SU-DHL-6 (cell line): ENCODE results near the gene LHX4.

Experiments
- H2AFZ ChIP-seq: fragments of 200-600 bp; sonication (generic); 2 replicates; pipeline ENCODE4 v1.6.1; 2014; ENCODE audit warnings: low read depth, mild to moderate bottlenecking, moderate library complexity, mixed read lengths, antibody characterized with exemption, low read length; ENCODE audit not compliant: severe bottlenecking
- H3F3A ChIP-seq: fragments of 200-600 bp; shearing (Covaris generic); 2 replicates; pipeline ENCODE4 v1.6.0; 2016; ENCODE audit warnings: antibody characterized with exemption, mild to moderate bottlenecking; ENCODE audit not compliant: insufficient read depth
- H3K27ac ChIP-seq: fragments of 200-600 bp; sonication (generic); 2 replicates; pipeline ENCODE4 v1.5.1; 2016; ENCODE audit warnings: low read depth, mild to moderate bottlenecking, low read length, moderate library complexity, mixed read lengths
- H3K27me3 ChIP-seq: fragments of 200-600 bp; sonication (generic), shearing (Covaris generic); 2 replicates; pipeline ENCODE4 v1.6.0; 2014; ENCODE audit warnings: mild to moderate bottlenecking, low read length
- H3K36me3 ChIP-seq: fragments of 200-600 bp; sonication (generic); 2 replicates; pipeline ENCODE4 v1.6.1; 2014; ENCODE audit warnings: mild to moderate bottlenecking, low read length, mixed read lengths
- H3K4me2 ChIP-seq: fragments of 300-600, 200-600 bp; shearing (Covaris generic), sonication (generic); 2 replicates; pipeline ENCODE4 v1.6.0; 2014; ENCODE audit warnings: low read length, low read depth, mild to moderate bottlenecking; ENCODE audit not compliant: poor library complexity, severe bottlenecking
- H3K4me3 ChIP-seq: fragments of 200-600 bp; sonication (generic); 2 replicates; pipeline ENCODE4 v1.5.1; 2014; ENCODE audit warnings: antibody characterized with exemption, low read length, mild to moderate bottlenecking, mixed read lengths; ENCODE audit not compliant: insufficient read depth, poor library complexity, severe bottlenecking
- H3K79me2 ChIP-seq: fragments of 200-600 bp; sonication (generic); 2 replicates; pipeline ENCODE4 v1.6.1; 2014; ENCODE audit warnings: mild to moderate bottlenecking, low read length, moderate library complexity; ENCODE audit not compliant: insufficient read depth
- H3K9ac ChIP-seq: fragments of 200-600 bp; sonication (generic); 2 replicates; pipeline ENCODE4 v1.7.0; 2014; ENCODE audit warnings: mild to moderate bottlenecking, low read length
- H3K9me2 ChIP-seq: fragments of 200-600 bp; sonication (generic); replicated peaks from 2 replicates; pipeline ENCODE4 v1.6.1; 2014; ENCODE audit warnings: low read length; ENCODE audit not compliant: insufficient read depth
- H3K9me3 ChIP-seq: fragments of 200-600 bp; sonication (generic); 2 replicates; pipeline ENCODE4 v1.6.1; 2014; ENCODE audit warnings: low read length, mixed read lengths; ENCODE audit not compliant: insufficient read depth
- H4K20me1 ChIP-seq: fragments of 200-600 bp; sonication (generic); 2 replicates; pipeline ENCODE4 v1.6.1; 2014; ENCODE audit warnings: low read depth, mild to moderate bottlenecking, antibody characterized with exemption, low read length, moderate library complexity, mixed read lengths
- CTCF ChIP-seq: fragments of 200-600 bp; sonication (generic); IDR thresholded peaks from one replicate; pipeline ENCODE4 v1.5.1; 2017; ENCODE audit warnings: antibody characterized with exemption, mild to moderate bottlenecking, low read length, moderate library complexity; ENCODE audit not compliant: insufficient read depth, poor library complexity, severe bottlenecking
- EZH2phosphoT487 ChIP-seq: fragments of 200-600 bp; sonication (generic), shearing (Covaris generic); conservative IDR thresholded peaks from 2 replicates; pipeline ENCODE4 v1.6.1; 2018; ENCODE audit warnings: mild to moderate bottlenecking, antibody characterized with exemption, low read length, moderate library complexity, mixed read lengths

The LHX4 gene

DNA sequence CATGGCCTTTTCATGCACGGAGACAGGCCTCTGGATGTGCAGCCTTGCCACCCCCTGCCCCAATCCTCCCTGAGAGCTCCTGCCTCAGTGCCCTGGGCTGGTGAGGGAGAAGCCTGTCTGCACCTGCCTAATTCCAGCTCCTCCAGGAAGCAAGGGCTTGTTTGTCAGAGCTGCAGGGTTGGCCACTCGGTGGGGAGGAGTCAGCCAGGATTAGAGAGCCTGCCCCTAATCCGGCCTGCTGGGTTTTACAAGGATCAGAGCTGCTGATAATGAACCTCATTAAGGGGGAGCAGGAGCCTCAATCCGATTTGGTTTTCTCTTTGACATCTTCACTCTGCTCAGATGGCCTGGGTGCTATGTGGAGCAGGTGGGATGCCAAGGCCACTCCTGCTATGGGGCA lies 31.9 kb upstream of the LHX4 start:
- no peaks in the 10 kb centered on the region for H3K79me2 ChIP-seq
- no peak overlapping the region for H3K9ac ChIP-seq
- no peak overlapping the region for H3K4me2 ChIP-seq
- H3K4me3 ChIP-seq, result no peak overlapping the region
- no peaks in the 10 kb centered on the region for H4K20me1 ChIP-seq
- TF ChIP-seq CTCF, result no peak
- no peak overlapping the region for H3K27ac ChIP-seq
- H2AFZ ChIP-seq, result no peak overlapping the region
- H3K27me3 ChIP-seq, result no peaks in the 10 kb centered on the region
- no peaks in the 10 kb centered on the region for H3K9me2 ChIP-seq
- no peaks in the 10 kb centered on the region for H3F3A ChIP-seq
- H3K36me3 ChIP-seq, result no peaks in the 10 kb centered on the region
- H3K9me3 ChIP-seq, result no peaks in the 10 kb centered on the region

DNA sequence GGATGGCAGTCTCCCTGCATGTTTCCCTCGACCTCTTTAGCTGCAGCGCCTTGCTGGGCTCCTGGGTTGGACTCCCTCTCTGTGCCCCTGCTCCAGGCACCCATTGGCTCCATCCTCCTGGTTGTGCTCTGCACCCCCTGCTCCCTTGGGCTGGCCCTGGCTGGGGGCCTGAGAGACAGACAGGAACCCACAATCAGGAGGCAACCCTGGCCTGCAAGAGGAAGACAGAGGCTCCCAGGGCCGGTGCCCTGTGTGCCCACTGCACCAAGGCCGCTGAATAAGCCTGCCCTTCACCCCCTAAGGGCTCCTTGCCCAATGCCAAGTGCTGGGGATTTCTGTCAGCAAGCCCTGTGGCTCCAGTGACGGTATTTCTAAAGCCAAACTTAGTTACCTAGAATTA lies 31.5 kb upstream of the LHX4 start:
- Histone ChIP-seq H3K27ac (no peak overlapping the region), H3K9me3 (no peaks in the 10 kb centered on the region), H3K27me3 (no peaks in the 10 kb centered on the region), H3K9ac (no peak overlapping the region), H3F3A (no peaks in the 10 kb centered on the region), H3K9me2 (no peaks in the 10 kb centered on the region), H3K4me2 (no peak overlapping the region), H4K20me1 (no peaks in the 10 kb centered on the region), H3K36me3 (no peaks in the 10 kb centered on the region), H2AFZ (no peak overlapping the region), H3K4me3 (no peak overlapping the region), H3K79me2 (no peaks in the 10 kb centered on the region)
- TF ChIP-seq CTCF (no peak), EZH2phosphoT487 (no peak)

DNA sequence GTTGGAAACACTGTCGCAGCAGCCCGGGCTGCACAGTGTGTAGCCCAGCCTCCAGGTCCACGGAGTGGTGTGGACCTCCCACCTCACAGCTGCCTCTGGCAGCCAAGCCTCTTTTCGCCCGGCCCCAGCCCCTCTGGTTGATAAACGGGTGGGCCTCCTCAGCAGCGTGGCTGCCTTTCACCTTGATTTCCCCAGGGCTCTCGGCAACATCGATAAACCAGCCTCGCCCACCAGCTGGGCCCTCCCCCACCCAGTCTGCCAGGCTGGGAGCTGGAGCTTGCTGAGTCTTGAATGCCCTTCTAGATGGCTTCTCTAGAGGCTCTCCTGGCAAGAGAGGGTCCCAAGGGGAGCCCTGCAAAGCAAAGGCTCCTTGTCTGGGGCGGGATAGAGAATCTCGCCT lies 31.0 kb upstream of the LHX4 start:
- H3K4me3 ChIP-seq, result no peak overlapping the region
- H3K9ac ChIP-seq, result no peak overlapping the region
- H3F3A ChIP-seq, result no peaks in the 10 kb centered on the region
- H3K4me2 ChIP-seq, result no peak overlapping the region
- H3K36me3 ChIP-seq, result no peaks in the 10 kb centered on the region
- H3K9me2 ChIP-seq, result no peaks in the 10 kb centered on the region
- no peak overlapping the region for H3K27ac ChIP-seq
- no peak overlapping the region for H2AFZ ChIP-seq
- no peak for TF ChIP-seq EZH2phosphoT487
- no peak for TF ChIP-seq CTCF
- H3K27me3 ChIP-seq, result no peaks in the 10 kb centered on the region
- H4K20me1 ChIP-seq, result no peaks in the 10 kb centered on the region
- no peaks in the 10 kb centered on the region for H3K9me3 ChIP-seq
- no peaks in the 10 kb centered on the region for H3K79me2 ChIP-seq
